Activated CD4-positive, alpha-beta T cell treated with anti-CD3 and anti-CD28 coated beads for 24 hours (primary cell): ENCODE measurements around the gene HYAL3.
"Not testable (repeated sequence)": the region's sequence is repeated elsewhere in the genome, so short reads cannot be mapped to it uniquely, and the experiment has no call there.

Experiments
- DNase-seq, 2 donors: peaks; one replicate each; pipeline ENCODE4 v3.0.0-alpha.2; 2020; ENCODE audit warnings: low read depth in 2 of 2

HYAL3 gene

DNA sequence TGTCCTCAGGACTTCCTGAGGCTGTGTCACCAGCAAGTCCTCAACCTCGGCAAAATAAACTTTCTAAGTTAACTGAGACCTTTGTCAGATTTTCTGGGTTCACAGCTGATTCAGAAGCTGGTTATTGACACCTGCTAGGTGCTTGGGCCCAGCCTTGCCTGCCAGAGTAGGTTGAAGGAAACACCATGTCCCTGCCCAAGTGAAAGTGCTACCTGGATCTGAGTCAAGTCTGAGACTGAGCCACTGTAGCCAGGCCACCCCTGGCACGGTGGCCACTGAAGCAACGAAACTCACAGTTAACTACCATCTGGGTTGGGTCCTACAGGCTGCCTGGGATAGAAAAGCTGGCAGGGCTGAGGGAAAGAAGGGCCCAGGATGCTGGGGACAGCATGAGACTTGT is 15.1 kb upstream of the HYAL3 start:
- DNase-seq, result no peak

DNA sequence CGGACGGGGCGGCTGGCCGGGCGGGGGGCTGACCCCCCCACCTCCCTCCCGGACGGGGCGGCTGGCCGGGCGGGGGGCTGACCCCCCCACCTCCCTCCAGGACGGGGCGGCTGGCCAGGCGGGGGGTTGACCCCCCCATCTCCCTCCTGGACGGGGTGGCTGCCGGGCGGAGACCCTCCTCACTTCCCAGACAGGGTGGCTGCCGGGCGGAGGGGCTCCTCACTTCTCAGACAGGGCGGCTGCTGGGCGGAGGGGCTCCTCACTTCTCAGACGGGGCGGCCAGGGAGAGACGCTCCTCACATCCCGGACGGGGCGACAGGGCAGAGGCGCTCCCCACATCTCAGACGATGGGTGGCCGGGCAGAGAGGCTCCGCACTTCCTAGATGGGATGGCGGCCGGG is 12.8 kb upstream of the HYAL3 start:
- DNase-seq, result not testable (repeated sequence)

DNA sequence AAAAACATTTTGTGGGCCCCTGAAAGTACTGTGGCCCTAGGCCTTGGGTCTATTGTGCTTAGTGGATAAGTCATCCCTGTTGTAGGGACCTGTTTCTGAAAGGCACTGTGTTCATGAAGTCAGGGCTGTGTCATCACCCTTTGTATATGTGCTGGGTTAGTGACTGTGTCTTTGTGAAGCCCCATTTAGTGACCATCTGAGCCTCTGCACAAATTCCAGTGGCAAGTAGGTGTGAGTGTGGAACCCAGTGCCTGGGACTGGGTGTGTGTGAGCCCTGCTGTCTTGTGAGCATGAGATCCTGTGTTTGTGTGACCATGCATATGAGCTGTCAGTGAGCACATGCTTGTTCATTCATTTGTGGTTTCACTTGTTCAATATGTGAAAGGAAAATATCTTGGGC is 5.4 kb upstream of the HYAL3 start:
- DNase-seq, result no peak

DNA sequence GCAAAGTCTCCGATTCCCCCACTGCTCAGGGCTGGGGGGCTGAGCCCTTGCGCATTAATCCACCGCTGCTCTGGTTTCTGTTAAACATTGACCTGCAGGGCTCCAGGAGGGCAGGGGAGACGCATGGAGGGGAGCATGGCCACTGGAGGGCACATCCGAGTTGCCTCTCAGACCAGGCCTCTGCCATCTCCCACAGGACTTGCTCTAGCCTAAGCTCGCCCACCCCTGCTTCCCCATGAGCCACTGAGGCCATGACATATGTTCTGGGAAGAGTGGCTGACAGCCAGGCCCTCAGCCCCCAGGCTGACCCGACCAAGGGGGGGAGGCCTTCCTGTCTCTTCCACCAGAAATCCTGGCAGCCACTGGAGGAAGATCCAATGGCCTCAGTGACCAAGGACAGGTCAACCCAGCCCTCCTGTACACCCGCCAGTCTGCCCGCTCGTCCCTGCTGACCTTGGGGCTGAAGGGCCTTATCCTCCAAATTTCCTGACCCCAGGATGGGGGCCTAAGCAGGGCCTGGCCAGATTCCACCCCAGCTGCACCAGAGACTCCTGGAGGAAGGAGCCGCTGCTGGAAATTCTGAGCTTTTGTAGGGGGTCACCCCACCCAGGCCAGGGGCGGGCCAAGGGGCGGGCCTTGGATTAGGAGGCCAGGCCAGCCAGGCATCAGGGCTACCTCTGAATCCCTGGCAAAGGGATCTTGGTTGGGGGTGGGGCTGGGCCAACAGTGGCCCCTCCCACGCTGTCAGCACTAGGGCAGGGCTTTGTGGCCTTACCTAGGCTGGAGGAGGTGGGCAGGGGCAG is 4.0 kb upstream of the HYAL3 start, which contains the start of gene HYAL1:
Gene HYAL1 (minus strand): TSS at position 562 of the 803 bp plus-strand sequence. CDS start 618 bp downstream, outside the sequence.
- no peak for DNase-seq

DNA sequence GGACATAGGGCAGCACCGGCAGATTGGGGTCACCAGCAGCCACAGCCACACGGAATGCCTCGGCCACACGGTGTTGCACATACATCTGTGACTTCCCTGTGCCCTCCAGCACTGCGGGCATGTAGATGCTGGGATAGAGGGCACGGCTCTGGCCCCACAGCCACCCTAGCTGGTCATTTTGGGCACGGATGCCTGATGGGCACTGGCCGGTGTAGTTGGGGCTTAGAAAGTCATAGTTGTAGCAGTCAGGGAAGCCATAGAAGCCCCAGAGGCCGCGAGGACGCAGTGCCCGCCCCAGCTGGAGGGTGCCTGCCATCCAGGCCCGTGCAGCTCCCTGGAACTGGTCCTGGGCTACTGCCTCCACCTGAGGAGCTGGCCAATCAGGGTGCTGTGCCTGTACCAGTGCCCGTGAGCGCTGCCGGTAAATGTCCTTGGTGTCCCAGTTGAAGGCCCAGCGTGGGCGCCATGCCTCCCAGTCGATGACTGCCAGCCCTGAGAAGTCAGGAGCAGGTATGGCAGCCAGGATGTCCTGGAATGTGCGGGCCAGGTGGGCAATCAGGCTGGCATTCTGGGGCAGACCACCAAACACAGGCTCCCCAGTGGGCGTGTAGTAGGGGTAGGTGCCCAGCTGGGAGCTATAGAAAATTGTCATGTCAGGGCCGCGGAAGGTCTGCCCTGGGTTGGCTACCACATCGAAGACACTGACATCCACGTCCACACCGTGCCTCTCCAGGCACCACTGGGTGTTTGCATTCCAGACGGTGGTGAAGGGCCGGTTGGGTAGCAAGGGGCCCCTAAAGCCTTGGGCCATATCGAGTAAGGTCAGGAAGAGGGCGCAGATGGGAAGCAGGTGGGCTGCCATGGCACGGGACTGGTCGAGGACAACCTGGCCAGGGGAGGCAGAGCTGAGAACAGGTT is 3.1 kb upstream of the HYAL3 start:
- no peak for DNase-seq

DNA sequence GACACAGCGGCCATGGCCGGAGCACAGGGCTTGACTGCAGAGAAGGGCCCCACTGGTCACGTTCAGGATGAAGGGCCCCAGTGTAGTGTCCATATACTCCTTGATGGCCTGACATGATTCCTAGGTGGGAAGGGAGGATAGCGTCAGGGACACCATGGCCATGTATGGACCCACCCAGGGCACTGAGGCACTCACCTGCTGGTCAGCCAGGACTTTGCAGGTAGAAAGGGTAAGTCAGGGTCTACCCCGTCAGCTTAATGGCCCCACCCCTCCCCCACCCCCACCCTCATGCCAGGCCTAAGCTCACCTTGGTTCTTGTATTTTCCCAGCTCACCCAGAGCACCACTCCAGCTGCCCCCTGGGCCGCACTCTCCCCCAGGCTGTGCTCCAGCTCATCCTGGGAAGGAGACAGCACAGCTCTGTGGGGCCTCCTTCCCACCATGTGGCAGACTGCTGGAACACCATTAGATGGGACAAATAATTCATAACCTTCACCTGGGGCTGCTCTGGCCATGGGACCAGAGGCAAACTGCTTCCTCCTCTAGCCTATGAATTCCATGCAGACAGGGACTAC is 1.6 kb upstream of the HYAL3 start:
- no peak for DNase-seq

DNA sequence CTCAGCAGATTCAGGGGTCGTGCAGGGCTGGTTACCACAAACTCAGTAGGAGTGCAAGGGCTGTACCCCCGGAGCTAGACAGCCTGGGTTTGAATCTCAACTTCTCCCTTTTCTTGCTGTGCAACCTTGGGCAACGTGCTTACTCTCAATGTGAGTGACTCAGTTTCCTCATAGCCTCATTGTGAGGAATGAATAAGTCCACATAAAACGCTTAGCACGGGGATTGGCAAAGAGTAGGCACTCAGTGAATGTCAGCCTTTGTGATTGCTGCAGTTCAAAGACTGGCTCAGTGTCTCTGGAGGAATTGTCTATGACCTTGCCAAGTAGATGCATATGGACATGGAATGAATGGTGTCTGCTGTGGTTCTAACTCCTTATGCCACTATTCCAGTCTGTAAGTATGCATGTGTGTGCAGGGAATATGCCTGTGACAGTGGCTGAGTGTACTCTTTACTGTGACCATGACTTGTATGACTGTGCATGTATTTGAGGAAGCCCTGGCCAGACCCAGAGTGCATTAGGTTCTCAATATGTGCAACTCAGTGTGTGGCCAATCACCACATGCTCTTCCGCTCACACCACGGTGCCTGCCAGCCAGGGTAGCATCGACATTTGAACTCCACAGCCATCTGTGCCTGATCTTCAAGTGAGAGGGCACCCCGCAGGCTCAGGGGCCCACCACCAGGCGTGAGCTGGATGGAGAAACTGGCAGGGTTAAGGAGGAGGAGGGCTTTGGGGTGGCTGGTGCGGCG is 900 bp upstream of the HYAL3 start:
- DNase-seq, result no peak

DNA sequence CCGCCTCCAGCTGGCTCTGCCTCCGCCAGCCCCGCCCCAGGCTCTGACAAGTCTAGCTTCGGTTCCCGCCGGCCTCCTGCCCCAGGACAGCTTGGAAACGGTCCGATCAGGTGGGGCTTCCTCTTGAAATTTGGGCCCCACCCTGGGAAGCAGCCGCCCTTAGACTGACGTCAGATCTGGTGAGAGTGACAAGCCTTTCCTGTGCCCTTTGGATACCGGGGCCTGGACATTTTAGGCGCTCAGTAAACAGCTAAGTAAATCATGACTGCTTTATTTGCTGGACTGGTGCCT is 378 bp upstream of the HYAL3 start:
- DNase-seq, result no peak

DNA sequence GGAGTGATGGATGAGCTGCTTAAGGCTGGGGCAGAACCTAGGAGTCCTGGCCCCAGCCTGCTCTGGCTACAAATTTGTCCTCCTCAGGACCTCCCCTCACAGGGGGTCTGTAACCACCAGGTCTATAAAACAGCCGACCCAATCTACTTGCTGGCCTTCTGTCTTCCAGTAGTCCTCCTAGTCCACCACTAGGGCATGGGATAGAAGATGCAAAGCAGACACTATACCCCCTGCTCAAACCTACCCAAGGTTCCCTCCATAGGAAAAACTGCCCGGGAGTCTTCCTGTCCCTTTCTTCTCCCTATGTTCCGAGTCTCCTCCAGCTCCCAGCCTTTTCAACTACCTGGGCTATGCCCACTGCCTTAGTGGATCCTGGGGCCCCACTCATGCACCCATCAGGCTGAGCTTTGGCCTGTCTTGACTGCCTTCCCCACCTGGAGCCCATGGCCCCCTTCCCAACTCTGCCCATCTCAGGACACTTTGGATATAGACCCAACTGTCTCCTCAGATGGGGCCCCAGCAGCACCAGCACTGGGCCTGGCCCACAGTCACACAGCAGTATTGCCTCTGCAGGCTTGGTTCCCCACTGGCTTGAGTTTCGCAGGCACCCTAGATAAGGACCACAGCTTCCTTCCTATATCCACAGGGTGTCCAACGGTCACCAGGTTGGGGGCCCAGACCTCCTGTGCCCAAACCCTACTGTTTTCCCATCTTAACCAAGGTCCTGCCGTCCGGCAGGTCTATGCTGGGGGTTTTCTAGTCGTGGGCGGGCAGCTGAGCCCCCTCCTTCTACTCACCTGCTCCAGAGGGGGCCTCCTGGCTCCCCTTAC is 1.1 kb downstream of the HYAL3 start:
- DNase-seq, result no peak

DNA sequence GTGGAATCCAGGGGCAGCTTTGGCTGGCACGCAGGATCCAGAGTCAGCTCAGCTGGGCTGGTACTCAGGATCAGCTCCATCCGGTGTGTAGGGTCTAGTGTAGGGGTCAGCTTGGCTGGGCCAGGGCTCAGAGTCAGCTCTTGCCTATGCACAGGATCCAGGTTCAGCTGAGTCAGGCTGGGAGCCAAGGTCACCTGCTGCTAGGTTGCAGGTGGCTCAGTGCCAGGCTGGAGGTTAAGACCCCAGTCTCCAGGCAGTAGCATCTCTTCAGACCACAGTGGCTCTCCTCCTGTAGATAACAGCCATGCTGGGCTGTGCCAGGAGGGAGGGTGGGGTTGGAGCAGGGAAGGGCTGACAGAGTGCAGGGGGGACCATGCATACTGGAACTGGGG is 1.8 kb downstream of the HYAL3 start:
- no peak for DNase-seq

DNA sequence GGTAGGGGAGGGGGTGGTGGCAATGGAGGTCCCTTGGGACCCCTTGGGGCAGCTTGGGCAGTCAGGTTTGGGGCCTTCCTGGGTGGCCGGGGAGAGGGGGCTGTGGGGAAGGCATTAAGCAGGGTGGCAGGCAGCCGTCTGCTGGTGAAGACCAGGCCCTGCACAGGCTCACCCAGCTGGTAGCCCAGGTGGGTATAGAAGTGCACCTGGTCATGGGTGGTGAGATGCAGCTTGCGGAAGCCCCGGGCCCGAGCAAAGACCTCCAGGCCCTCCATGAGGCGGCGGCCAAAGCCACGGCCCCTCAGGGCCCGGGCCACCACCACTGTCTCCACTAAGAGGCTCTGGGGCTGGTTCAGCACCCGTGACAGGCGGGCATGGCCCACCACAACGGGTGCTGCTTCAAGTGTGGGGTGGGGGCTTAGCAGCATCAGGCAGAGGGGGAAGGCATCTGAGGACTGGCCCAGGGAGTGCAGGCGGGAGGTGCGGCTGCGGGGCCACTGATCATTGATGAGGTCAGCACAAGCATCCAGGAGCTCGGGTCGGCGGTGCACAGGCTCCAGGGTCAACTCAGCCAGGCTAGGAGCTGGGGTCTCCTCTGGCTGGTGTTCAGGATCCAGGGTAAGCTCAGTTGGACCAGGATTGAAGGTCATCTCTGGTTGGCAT is 2.4 kb downstream of the HYAL3 start:
- no peak for DNase-seq

DNA sequence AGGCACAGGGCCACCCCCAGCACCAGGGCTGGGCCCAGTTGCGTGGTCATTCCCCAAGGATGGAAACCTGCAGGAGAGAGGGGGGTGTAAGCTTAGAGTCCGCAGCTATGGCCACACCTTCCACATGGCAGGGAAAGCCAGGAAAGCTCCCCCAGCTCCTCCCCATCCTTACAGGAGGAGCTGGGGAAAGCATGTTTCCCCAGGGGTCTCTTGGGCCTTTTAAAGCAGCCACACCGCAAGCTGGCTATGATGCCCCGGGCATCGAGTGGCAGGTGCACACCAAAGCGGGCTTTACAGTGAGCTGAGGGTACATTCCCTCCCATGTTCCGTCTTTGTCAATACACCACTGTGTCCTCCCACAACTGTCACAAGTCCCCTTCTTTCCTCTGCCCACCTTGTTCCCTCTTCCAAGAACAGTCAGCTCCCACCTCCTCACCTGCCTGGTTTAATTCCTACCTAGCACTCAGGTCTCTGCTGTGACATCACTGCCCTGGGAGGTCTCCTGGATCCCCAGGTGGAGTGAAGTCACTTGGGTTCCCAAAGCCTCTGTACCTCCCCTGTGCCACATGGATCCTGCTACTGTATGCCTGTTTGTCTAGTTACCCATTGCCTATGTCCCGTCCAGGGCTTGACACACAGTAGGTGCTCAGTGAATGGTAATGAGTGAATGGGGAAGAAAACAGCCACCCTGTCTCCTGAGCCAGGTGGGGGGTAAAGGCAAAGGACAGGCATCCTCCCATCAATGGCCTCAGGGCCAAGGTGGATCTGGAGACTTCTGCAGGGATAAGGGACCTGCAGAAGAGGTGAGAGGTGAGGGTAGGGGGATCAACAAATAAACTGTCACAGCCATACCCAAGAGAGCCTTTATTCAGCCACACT is 3.4 kb downstream of the HYAL3 start:
- no peak for DNase-seq

DNA sequence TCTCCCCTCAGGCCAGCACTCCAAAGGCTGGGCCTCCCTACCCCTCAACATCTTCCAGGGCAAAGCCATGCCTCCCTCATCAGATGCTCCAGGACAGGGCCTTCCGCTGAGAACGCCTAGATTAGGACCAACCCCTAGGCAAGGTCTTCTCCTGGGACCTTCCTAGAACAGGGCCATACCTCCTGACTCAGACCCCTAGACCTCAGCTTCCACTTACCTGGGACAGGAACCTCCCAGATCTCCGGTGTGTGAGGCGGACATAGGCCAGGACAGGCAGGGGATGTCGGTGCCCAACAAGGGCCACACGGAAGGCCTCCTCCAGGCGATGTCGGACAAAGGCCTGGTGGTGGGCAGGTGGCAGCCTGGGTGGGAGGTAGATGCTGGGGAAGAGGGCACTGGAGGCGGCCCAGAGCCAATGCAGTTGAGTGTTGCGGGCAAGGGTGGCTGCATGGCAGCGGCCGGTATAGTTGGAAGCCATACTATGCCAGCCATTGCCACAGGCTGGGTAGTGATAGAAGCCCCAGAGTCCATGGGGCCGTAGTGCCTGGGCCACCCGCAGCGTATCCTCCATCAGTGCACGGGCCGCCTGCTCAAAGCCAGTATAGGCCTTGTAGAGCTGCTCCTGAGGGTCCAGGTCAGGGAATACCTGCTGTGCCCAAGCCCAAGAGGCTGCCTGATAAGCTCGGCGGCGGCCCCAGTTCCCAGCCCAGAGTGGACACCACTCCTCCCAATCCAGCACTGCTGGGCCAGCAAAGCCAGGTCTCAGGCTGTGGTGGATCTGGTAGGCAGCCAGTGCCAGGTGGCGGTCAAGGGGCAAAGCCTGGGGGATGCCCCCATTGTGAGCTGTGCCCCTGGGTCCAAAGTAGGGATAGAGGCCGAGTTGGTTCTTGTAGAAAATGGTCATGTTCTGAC is 4.5 kb downstream of the HYAL3 start:
- no peak for DNase-seq

DNA sequence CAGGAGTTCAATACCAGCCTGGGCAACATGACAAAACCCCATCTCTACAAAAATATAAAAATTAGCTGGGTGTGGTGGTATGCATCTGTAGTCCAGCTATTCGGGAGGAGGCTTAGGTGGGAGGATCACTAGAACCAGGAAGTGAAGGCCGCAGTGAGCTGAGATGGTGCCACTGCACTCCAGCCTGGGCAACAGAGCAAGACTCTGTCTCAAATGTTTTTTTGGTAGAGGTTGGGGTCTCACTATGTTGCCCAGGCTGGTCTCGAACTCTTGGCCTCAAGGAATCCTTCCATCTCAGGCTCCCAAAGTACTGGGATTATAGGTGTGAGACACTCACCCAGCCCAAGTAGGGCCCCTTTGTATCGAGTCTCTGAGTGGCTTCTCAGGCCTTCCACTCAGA is 5.1 kb downstream of the HYAL3 start:
- no peak for DNase-seq

DNA sequence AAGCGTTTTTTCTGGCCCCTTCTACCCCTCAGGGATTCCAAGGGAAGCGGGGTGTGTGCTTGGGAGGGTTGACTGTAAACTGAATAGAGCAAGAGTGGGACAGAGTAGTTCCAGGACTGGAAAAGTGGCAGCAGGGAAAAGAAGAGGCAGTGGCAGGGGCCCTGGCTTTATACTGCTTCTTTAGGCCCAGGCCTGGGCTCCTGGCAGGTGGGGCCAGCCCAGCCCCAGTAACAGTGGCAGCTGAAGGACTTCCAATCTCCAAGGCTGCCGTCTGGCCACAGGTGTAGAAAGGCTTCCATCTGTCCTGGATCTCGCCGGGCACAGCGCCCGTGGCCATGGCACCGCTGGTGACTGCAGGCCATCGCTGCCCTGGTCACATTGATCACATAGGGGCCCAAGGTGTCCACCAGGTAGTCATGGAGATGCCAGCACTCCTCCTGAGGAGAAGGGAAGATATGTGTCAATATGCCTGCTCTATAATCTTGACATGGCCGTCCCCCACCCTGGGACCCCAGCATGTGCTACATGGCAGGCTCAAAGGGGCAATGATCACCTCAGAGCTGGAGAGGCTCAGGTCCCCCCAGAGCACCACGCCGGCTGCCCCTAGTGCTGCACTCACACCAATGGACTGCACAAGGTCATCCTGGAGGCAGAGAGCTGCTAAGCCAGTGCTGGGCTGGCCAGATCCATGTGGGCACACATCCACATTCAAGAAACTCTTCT is 6.0 kb downstream of the HYAL3 start:
- DNase-seq, result no peak

DNA sequence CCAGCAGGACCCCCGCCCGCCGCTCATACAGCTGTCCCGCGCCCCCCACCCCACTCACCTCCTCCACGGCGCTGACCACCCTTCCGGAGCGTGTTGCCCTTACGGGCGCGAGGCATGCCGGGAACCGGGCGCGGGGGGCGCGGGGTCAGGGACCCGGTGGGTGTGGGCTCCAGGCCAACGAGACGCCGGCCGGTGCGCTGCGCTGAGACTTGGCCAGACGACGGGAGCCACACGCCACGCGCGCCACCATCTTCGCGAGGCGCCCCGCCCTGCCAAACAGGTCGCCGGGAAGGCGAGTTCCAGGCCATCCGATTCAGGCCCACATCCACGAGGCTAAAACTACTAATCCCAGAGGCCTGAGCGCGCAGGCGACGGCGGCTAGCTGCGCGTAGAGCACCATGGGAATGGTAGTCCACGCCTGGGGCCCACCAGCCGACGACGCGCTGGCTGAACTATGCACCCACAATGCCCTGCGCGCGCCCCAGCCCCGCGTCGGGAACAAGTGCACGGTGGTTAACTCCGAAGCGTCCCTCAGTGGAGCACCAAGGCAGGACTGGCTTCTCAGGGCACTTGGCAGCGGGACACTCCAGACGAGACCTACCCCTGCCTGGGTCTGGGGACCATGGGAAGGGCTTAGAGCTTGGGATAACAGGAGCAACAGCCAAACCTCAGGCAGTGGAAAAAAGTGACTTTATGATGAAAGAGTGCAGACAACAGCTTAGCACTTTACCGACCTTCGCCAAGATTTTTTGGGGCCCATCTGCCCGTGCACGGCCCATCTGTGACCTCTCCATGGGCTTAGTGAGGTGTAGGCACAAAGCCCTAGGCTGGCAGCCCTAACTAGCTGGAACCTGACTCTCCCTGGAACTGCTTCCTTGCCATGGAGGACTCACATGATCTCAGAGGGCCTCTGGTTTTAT is 6.8 kb downstream of the HYAL3 start, which contains the start of gene IFRD2:
Gene IFRD2 (minus strand): TSS at position 271 of the 920 bp plus-strand sequence. CDS start 155 bp downstream, at position 116.
- peak; percentile 86 to 93 for DNase-seq
